ENCODE results near the gene SNTA1. TPM values are rescaled to one million over a fixed set of nuclear protein-coding genes. Genes with fewer than 3 reads are reported as not detected.
A peak's percentile ranks its signal among the peaks of the same experiment; 100 is the strongest.
"Not testable (repeated sequence)": the region's sequence is repeated elsewhere in the genome, so short reads cannot be mapped to it uniquely, and the experiment has no call there.

SNTA1 gene
- total RNA-seq, 1 experiment from 2014 or later: 7.6 TPM

DNA sequence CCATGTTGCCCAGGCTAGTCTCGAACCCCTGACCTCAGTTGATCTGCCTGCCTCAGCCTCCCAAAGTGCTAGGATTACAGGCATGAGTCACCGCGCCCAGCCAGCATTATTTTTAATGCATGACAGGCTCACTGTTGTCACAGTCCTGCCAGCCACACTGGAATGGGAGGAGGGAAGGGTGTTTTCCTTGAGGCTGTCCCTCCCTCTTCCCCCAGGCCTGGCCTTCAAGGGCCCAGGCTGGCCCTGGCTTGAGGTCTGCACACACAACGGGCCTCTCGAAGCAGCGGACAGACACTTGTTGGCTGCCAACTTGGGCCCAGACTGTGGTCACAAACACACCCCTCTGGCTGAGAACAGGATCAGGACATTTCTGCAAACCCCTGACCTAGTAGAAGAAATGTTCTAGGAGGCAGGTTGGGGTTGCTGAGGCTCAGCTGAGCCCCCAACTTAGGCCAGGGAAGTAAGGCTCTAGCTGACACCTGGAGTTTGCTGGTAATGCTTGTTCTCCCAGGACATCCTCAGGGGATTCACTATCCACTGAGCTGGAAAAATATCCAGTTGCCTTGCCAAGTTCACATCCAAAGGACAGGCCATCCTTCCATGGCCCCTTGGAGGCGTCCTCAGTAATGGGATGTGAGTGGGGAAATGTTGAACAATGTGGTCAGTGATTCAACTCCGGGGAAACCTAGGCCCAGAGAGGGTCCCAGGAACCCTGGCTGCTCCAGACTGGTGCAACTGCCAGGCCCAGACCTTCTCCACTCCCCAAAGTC is 9.9 kb downstream of the SNTA1 start:
- H4K20me1 ChIP-seq (ENCODE audit: insufficient read depth): no peaks in the 10 kb centered on the region
- no peaks in the 10 kb centered on the region for H3K79me2 ChIP-seq (ENCODE audit: low read depth)
- H3K4me1 ChIP-seq (replicated peaks; ENCODE audit: insufficient read depth): no peaks in the 10 kb centered on the region
- ChIA-PET POLR2A (ENCODE audit: unreplicated experiment) (no interaction called here), CTCF (no interaction called here)
- no peaks in the 10 kb centered on the region; the same call in 1 of the 2 replicates for H3F3A ChIP-seq (ENCODE audit: insufficient read depth, low read depth)
- no peak overlapping the region for H3K4me3 ChIP-seq
- H3K9me3 ChIP-seq (ENCODE audit: insufficient read depth, low read depth): no peaks in the 10 kb centered on the region
- intact Hi-C loops (cut with micrococcal nuclease; ENCODE audit: unreplicated experiment): no loop called here
- DNase-seq: peak in 1 of 2 experiments; percentile 36
- H3K36me3 ChIP-seq (ENCODE audit: low read depth): no peaks in the 10 kb centered on the region
- H3K4me2 ChIP-seq: no peak overlapping the region
- TF ChIP-seq CTCF (conservative IDR thresholded peaks at IDR 0.05) (no peak), EZH2 (IDR thresholded peaks at IDR 0.05; ENCODE audit: low read depth) (no peak)
- no peaks in the 10 kb centered on the region for H3K9me2 ChIP-seq (ENCODE audit: insufficient read depth)
- no TSS peak for BruUV-seq (replicated peaks)
- H3K27ac ChIP-seq: no peak overlapping the region
- no peak overlapping the region for H2AFZ ChIP-seq
- no peaks in the 10 kb centered on the region for H3K27me3 ChIP-seq (ENCODE audit: insufficient read depth, low read depth)

GRCh38 chr20:33431797-33432381 is 11.7 kb downstream of the SNTA1 start:
- Histone ChIP-seq H3K79me2 (ENCODE audit: low read depth) (no peaks in the 10 kb centered on the region), H3K4me2 (no peak overlapping the region), H3K27ac (no peak overlapping the region), H4K20me1 (ENCODE audit: insufficient read depth) (no peaks in the 10 kb centered on the region), H3K9me3 (ENCODE audit: insufficient read depth, low read depth) (no peaks in the 10 kb centered on the region), H3K4me3 (no peak overlapping the region), H3K9me2 (ENCODE audit: insufficient read depth) (no peaks in the 10 kb centered on the region), H3K36me3 (ENCODE audit: low read depth) (no peaks in the 10 kb centered on the region), H3K27me3 (ENCODE audit: insufficient read depth, low read depth) (no peaks in the 10 kb centered on the region), H3K4me1 (replicated peaks; ENCODE audit: insufficient read depth) (no peaks in the 10 kb centered on the region), H3F3A (ENCODE audit: insufficient read depth, low read depth) (no peaks in the 10 kb centered on the region; the same call in 1 of the 2 replicates), H2AFZ (no peak overlapping the region)
- DNase-seq: no peak
- TF ChIP-seq CTCF (conservative IDR thresholded peaks at IDR 0.05) (no peak), EZH2 (IDR thresholded peaks at IDR 0.05; ENCODE audit: low read depth) (no peak)
- ChIA-PET CTCF (no interaction called here), POLR2A (ENCODE audit: unreplicated experiment) (interaction anchor here (0.6 kb wide), 2 partner anchors 12 to 55 kb away, joined by 5 to 9 read pairs; partner anchors contain the start of gene SNTA1)
- intact Hi-C loops (cut with micrococcal nuclease; ENCODE audit: unreplicated experiment): no loop called here
- BruUV-seq (replicated peaks): no TSS peak

DNA sequence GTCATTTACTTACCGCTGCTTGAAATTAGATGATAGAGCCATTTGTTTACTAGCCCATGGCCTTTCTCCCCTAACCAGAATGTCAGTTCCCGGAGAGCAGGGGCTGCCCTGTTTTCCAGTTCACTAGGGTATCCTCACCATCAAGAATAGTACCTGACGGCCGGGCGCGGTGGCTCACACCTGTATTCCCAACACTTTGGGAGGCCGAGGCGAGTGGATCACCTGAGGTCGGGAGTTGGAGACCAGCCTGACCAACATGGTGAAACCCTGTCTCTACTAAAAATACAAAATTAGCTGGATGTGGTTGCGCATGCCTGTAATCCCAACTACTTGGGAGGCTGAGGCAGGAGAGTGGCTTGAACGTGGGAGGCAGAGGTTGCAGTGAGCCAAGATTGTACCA is 19.7 kb downstream of the SNTA1 start:
- H3K27me3 ChIP-seq (ENCODE audit: insufficient read depth, low read depth); H3K4me3 ChIP-seq; H3K9me2 ChIP-seq (ENCODE audit: insufficient read depth); H4K20me1 ChIP-seq (ENCODE audit: insufficient read depth); DNase-seq; intact Hi-C loops (cut with micrococcal nuclease; ENCODE audit: unreplicated experiment); BruUV-seq (replicated peaks); POLR2A ChIA-PET (ENCODE audit: unreplicated experiment); H3K79me2 ChIP-seq (ENCODE audit: low read depth); H3K36me3 ChIP-seq (ENCODE audit: low read depth); H3K9me3 ChIP-seq (ENCODE audit: insufficient read depth, low read depth); H3F3A ChIP-seq (ENCODE audit: insufficient read depth, low read depth): not testable (repeated sequence)
- CTCF ChIA-PET: interaction anchor here (0.5 to 0.7 kb wide), 3 partner anchors 13 to 1765 kb away, joined by 4 to 6 read pairs (median 5); no protein-coding TSS in a partner anchor
- peaks cover 21% of the 10 kb centered on the region for H3K4me1 ChIP-seq (replicated peaks; ENCODE audit: insufficient read depth)
- peak overlapping the region; percentile 22; the same call in 1 of the 2 replicates for H2AFZ ChIP-seq
- H3K27ac ChIP-seq: peak overlapping the region; percentile 58; the same call in 1 of the 2 replicates
- H3K4me2 ChIP-seq: peak overlapping the region; percentile 64

All from PC-9 (cell line).